GDM1 (cell line): ENCODE results near the gene SERPINA6.
"Not testable (repeated sequence)": the region's sequence is repeated elsewhere in the genome, so short reads cannot be mapped to it uniquely, and the experiment has no call there.

ENCODE experiments used
- DNase-seq: peaks from one replicate; lab custom pipeline; 2025; lab: John Stamatoyannopoulos, UW

SERPINA6 gene, protein sequence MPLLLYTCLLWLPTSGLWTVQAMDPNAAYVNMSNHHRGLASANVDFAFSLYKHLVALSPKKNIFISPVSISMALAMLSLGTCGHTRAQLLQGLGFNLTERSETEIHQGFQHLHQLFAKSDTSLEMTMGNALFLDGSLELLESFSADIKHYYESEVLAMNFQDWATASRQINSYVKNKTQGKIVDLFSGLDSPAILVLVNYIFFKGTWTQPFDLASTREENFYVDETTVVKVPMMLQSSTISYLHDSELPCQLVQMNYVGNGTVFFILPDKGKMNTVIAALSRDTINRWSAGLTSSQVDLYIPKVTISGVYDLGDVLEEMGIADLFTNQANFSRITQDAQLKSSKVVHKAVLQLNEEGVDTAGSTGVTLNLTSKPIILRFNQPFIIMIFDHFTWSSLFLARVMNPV

DNA sequence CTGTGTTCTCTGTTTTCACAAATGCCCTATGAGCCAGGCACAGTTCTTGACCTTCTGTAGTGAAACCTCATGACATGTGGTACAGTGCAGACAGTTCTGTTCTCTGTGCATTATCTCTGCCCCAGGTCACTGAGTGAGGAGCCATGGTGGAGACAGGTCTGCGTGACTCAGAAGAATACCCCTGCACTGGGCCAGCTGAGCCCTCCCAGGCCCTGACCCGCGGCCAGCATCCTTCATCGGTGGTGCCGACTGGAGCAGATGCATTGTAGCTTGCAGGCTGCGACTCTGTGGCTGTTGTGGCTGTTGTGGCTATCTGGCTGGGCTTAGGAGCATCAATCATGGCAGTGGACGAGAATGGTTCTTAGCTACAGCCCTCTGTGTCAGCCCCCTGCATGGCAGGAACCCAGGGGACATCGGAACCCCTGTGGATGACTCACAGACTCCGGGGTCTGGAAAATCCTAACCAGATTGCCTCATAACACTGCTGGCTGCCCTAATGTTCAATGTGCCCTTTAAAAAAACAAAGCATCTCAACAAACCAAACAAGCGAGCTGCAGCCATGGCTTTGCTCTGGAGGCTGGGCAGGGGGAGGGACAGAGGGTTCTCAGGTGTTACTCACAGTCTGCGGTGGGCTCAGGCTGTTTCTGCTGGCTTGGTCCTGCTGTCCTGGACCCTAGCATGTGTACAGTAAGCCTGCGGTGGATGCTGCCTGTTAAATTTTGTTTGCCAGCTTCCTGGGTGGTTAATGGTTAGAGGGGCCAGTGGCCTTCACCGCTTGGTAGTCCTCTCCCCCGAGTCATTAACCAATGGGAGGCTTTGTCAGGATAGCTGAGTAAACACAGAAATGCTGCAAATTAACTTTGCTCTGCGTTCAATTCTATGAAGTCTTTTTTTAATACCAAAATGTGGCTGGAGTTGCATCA lies at the start of gene SERPINA6:
TSS of gene SERPINA6 (minus strand) at position 689 of the 923 bp plus-strand sequence. CDS start 8,688 bp downstream, outside the sequence.
- DNase-seq, result no peak

DNA sequence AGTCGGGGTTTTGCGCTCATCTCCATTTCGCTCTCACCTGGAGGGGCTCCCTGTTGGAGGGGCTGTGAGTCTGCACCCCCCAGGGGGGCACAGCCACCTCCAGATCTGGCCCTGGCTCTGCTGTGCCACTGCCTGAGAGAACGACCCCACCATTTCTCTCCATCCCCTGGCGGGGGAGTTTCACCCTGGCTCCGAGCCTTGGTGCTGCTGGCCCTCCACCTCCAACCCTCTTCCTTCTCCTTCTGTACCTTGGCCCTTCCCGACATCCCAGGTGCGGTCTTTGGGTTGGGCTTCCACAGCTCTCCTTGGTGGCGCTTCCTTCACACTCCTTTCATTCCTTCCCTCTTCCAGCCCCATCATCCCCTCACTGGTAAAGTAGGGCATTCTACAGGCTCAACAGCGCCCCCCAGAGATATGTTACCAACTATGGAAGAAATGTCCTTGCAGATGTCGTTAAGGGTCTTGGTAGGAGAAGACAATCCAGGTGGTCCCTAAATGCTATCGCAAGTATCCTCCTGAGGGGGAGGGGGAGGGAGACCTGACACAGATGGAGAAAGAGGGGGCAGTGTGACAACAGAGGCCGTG lies 49.0 kb upstream of the SERPINA6 start:
- DNase-seq, result no peak

DNA sequence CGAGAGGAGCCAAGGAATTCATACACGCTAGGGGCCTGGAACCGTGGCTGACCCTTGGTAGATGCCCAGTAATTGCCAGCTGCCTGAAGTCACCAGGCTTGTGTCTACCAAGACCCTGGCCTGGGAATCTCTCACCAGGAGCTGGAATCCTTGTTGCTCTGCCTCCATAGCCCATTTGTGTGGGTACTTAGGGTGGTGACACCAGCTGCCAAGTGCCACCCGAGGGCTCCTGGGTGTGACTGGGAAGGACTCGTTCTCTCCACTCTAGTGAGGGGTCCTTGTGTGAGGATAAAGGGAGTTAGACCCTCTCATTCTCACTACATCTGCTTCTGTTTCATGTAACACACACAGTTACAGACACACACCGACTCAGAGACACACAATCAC lies 47.4 kb upstream of the SERPINA6 start:
- DNase-seq, result no peak

DNA sequence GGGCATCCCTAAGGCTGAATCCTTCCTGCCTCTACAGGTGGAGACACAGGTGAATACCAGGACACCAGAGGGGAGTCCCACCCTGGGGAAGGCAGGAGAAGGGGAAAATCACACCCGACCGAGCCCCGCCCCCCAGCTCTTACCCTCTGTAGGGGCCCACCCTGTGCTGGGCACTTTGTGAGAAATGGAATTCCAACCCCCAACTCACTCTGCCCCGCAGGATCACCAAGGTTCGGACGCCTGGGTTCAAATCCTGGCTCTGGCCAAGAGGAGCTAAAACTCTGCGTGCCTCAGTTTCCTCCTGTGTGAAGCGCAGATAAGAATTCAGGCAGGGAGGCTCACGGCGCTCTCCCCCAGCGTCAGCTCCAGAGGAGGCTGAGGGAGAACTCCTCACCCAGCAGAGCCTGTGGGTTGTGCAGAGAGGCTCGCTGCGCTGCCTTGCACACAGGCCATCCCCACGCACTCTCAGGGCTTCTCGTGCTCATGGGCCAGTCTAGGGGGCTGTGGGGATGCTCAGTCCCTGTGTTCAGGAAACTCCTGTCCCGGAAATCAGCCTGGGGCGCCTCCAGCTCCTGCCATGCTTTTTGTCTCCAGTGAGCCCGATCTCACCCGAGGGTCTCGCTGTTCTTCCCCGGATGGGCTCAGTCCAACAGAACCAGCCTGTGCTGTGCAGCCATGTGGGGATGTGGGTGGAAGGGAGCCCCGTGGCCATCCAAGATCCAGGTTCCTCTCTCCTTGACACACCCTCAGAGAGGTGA lies 46.8 kb upstream of the SERPINA6 start:
- DNase-seq, result not testable (repeated sequence)

DNA sequence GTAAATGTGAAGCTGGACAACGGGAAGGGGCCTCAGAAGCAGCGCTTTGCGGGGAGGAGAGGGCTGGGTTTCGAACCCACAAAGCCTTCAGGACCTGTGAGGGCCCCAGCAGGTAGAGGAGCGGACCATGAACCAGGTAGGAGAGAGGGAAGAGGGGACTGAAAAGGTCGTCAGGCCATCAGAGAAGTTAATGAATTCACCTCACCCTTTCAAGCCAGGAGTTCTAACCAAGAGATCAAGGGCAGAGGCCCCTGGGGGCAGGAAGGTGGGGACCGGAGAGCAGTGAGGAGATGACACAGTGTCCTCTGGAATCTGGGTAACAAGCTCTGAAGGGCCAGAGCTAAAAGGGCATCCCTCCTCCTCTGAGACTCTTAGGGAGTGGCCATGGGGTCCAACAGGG lies 45.8 kb upstream of the SERPINA6 start:
- no peak for DNase-seq

DNA sequence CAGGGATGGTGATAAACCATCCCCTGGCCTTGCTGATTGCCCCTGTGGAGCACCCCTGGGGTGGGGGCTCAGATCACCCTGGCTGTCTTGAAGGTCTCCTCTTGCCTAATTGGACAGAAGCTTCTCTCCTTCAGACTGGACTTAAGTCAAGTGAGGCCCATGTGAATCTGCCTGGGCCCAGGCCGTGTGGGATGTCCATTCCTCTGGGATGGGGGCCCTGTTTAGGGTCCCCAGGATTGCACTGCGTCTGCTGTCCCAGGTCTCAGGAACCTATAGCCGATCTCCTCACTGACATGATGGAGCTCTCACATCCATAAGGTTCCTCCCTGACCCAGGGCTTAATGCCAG lies 45.1 kb upstream of the SERPINA6 start:
- no peak for DNase-seq

DNA sequence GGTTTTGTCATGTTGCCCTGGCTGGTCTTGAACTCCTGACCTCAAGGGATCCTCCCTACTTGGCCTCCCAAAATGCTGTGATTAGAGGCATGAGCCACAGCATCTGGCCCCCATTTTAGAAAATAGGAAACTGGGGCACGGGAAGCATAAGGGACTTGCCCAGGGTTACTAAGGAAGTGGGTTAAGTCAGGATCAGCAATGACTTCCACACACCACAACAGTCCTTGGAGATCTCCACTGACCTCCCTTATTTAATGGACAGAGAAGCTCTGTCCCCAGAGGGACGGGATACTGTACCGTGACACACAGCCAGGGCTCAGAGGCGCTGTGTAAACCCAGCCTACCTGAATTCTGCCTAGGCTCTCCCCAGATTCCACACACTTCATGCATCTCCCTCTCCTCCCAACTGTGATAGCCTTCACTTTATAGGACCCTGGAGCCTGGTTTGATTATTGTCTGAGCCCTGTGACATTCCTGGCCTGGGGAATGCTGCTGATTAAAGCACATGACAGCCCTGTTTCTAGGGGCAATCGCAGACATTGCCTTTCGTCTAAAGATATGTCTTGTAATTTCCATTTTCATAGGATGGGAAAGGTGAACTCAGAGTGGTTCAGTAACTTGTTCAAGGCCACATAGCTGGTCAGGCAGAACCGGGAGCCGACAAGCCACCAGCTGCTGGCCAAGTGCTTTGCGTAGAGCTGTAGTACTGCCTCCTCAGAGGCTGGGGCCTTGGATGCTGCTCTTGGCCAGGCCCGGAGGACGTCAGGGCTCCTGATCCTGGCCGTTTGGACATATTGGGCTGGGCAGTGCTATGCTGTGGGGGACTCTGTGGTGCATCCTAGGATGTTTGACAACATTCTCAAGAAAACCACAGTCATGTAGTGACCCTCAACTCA lies 44.5 kb upstream of the SERPINA6 start:
- DNase-seq, result no peak

DNA sequence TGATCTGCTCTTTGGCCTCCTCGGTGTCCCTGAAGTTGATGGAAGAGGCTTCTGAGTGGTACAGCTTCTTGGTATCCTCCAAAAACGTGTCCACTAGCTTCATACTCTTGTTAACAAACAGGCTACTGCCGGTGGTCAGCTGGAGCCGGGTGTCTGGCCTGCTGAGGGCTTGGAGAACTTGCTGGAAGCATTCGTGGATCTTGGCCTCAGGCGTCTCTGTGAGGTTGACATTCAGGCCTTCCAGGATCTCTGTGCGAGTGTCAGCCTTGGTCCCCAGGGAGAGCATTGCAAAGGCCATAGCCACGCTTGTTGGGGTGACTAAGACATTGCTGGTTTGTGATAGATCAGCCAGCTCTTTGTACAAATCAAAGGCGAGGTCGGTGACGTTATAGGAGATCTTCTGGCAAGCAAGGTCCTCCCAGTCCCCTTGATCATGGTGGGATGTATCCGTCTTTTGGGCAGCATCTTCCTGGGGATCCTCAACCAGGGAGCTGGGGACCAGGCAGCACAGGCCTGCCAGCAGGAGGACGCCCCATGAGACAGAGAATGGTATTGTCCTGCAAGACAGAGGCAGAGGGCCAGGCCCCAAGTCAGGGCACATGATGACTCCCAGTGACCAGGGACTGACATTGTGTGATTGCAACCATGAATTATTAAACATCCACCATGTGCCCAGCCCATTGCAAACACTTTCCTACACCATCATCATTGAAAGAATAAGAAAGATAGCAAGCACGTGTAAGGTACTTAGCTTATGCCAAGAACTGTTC lies 43.2 kb upstream of the SERPINA6 start, which contains the start of gene SERPINA2:
TSS of gene SERPINA2 (minus strand) at position 553 of the 770 bp plus-strand sequence.
- no peak for DNase-seq

DNA sequence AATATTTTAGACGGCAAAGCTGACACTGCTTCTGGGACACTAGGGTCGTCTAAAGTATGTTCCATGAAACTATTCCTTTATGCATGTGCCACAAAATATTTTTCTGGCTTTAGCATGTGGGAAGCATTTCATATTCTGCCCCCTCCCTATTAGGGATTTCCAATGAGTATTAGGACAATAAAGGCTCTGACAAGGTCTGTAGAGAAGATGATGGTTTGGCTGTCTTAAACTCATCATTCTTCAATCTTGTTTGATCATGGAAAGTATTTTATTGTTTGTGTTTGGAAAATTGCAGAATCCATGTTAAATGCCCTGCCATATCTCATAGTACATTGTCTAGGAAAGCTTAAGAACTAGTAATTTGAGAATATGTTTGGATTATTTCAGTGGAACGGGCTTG lies 42.5 kb upstream of the SERPINA6 start:
- DNase-seq, result no peak

DNA sequence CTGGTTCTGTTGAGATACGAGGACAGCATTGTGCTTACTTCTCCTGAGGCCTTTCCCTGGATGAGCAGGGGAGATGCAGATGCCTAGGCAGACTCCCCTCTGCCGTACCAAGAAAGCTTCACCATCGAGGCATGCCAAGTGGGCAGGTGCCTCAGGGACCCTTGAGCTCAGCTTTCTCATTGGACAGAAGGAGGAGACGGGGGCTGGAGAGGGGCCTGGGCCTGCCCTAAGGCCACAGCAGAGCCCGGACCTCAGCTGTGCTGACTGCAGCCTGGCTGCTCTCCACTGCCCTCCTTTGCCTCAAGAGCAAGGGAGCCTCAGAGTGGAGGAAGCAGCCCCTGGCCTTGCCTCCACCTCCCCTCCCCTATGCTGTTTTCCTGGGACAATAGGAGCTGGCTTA lies 41.8 kb upstream of the SERPINA6 start:
- no peak for DNase-seq

DNA sequence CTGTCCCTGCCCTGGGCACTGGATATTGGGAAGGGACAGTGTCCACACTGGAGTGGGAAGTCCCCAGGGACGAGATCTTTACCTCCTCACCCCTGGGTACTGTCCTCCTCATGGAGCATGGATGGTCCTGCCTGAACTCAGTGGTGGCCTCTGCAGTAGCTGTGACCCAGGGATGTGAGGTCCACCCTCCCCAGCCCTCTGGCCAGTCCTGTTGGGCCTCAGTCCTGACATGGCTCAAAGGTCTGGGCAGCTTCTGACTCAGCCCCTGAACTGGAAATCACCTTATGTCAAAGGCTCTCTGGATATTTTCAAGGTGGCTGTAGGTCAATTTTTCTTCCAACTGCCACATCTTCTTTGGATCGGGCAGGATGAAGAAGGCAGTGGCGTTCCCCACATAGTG lies 40.9 kb upstream of the SERPINA6 start:
- DNase-seq, result no peak

DNA sequence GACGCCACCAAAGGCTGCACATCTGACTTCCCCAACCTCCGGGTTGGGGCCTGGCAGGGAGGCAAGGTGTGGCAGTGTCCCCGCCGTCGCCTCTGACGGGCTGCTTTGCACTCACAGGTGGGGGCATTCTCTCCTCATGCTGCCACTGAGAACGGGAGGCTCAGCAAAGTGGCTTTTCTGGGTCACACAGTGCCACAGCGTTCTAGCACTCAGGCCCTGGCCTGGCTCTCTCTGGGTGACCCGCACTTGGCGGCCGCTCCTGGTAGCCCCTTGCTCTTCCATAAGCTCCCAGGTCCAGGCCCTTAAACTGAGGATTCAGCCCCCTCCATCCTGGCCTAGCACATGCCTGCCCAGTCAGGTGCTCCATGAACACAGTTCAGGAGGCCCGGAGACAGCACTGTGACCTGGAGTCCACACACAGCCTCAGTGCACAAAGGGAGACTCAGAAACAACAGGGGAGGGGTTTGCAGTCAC lies 40.1 kb upstream of the SERPINA6 start:
- DNase-seq, result no peak

DNA sequence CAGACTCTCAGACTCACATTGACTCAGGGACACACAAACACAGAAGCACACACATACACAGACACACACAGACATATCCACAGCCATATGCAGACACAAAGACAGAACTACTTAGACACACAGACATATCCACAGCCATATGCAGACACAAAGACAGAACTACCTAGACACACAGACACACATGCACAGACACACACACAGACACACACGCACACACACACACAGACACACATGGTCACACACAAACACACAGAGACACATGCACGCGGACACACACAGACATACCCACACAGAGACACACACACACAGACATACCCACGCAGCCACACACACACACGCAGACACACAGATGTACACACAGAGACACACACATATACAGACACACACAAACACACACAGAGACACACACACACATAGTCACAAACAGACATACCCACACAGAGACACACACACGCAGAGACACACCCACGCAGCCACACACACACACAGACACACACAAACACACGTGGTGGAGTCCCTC lies 39.5 kb upstream of the SERPINA6 start:
- DNase-seq, result no peak

DNA sequence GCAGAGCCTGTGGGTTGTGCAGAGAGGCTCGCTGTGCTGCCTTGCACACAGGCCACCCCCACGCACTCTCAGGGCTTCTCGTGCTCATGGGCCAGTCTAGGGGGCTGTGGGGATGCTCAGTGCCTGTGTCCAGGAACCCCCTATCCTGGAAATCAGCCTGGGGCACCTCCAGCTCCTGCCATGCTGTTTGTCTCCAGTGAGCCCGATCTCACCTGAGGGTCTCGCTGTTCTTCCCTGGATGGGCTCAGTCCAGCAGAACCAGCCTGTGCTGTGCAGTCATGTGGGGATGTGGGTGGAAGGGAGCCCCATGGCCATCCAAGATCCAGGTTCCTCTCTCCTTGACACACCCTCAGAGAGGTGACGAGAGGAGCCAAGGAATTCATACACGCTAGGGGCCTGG lies 38.5 kb upstream of the SERPINA6 start:
- DNase-seq, result no peak

DNA sequence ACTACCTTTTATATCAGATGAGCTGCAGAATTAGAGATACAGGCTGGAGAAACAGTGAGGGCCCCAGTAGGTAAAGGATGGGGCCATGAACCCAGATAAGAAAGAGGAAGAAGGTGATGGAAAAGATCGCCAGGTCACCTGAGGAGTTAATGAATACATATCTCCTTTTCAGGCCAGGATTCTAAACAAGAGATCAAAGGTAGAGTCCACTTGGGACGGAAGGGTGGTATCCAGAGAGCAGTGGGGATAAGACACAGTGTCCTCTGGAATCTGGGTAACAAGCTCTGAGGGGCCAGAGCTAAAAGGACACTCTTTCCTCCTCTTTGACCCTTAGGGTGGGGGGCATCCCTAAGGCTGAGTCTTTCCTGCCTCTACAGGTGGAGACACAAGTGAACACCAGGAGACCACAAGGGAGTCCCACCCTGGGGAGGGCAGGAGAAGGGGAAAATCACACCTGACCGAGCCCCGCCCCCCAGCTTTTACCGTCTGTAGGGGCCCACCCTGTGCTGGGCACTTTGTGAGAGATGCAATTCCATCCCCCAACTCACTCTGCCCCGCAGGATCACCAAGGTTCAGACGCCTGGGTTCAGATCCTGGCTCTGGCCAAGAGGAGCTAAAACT lies 37.9 kb upstream of the SERPINA6 start:
- DNase-seq, result no peak

DNA sequence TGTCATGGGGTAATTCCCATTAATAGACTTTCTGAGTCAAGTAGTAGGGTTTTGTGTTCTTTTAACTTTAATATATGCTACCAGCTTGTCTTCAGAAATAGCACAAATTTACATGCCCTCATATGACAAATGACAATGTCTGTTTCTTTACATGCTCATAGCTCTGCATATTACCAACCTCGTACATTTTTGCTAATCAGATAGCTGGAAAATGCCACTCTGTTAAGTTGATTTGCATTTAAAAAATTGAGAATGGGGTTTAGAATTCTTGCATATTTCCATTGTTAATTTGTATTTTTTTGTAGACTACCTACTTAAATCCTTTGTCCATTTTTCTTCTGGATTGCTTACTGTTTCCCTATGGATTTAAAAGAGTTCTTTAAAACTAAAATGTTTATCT lies 34.0 kb upstream of the SERPINA6 start:
- DNase-seq, result no peak

DNA sequence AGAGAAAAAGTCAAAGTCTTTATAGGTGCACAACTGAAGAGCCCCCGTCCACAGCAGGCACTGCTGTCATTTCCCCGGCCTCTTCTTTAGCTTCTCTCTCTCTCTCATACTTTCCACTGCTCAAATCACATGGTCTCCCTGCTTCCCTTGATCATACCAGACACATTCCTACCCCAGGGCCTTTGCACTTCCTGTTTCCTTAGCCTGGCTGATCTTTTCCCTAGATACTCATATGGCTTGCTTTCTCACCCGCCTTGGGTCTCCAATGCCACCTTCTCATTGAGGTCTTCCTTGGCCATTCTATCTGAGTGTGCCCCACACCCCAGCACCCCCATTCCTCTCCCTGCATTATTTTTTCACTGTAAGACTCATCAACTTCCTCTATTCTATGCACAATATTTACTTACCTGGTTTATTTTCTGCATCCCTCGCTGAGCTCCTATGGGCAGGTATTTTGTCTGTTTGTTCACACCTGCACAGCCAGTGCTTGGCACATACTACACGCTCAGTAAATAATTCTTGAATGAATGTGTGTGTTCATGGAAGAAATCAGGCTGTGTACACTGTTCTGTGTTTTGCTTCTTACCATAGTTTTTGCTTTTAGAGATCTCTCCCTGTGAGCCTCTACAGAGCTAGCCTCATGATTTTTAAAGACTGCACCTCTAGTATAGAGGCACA lies 33.4 kb upstream of the SERPINA6 start:
- no peak for DNase-seq

DNA sequence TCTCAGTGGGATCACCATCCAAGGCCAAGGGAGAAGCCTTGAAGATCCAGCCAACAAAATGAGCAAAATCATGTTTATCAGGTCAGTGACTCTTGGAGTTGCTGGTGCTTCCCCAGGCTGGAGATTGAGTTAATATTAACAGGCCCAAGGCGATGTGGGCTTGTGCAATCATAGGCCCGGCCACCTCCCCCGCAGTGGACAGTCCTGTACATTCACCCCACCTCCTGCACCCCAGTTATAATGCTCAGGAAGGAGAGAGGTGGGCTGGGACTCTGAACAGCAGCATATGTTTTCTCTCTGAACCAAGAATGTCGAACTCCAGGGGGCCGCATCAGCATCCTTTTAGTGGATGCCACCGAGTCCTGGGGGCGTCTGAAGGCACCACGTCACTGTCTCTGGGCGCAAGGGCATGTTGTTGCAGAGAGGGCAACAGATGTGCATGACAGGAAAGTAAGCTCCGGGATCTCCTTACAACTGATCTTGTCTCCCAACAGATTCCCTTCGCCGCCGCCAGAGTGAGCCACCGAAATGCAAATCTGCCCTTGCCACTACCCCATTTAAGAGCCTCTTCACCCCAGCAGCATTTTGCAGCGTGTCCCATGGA lies 32.2 kb upstream of the SERPINA6 start:
- DNase-seq, result no peak
